Hindlimb muscle (tissue), 1 donor: ENCODE measurements around the gene EIF3F. TPM values are rescaled to one million over a fixed set of nuclear protein-coding genes. Genes with fewer than 3 reads are reported as not detected.
A peak's percentile ranks its signal among the peaks of the same experiment; 100 is the strongest.

Source experiments
- DNase-seq: peaks from one replicate; pipeline ENCODE4 v3.0.0-alpha.2; 2013
- polyA plus RNA-seq: library from polyadenylated mRNA; unstranded; fragments of 120-200 nt; gene quantifications from one replicate; pipeline ENCODE4 v1.2.1, GENCODE V29; 2013; ENCODE audit not compliant: insufficient read length

EIF3F gene
- polyA plus RNA-seq, 1 donor, result 481 TPM

DNA sequence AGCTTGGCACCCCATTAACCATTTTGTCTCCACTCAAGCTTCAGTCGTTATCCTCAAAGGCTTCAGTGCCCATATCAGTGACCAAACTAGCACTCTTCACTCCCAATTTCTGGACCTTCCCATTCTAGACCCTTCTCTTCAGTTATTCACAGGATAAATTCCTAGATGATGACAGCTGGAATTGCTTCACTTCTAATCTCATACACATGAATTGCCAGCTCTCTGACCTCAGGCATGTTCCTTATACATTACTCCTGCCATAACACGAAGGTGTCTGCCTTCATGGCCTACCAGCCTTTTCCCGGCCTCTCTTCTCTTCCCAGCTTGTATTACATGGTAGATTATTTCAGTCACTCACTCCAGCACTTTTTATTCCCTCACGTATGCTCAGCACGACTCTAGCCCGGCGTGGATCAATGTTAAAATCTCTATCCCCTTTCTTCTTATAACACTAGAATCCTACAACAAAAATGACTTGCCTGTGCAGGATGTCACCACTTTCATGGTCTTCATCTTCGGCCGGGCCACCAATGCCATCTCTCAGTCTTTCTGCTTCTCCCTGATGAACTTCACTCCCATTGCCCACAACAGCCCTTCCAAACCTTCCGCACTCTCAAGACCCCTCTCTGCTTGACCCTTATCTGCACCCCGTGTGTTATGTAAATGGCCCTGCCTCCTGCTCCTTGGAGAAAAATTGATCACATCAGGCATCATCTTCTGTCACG, 36.9 kb downstream of the EIF3F start:
- no peak for DNase-seq

- no peak for DNase-seq
Measured at GRCh38 chr11:8025123-8025522, 38.0 kb downstream of the EIF3F start.

DNA sequence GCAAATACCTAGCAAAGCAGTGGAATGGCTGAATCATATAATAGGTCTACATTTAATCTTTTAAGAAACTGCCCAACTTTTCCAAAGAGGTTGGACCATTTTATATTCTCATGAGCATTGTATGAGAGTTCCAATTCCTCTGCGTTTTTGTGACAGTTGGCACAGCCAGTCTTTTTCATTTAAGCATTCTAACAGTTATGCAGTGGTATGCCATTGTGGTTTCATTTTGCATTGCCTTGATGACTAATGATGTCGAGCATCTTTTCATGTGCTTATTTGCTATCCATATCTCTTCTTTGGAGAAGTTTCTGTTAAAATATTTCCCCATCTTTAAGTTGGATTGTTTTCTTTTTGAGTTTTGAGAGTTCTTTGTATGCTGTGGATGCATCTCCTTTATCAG, 38.7 kb downstream of the EIF3F start:
- DNase-seq, result no peak

DNA sequence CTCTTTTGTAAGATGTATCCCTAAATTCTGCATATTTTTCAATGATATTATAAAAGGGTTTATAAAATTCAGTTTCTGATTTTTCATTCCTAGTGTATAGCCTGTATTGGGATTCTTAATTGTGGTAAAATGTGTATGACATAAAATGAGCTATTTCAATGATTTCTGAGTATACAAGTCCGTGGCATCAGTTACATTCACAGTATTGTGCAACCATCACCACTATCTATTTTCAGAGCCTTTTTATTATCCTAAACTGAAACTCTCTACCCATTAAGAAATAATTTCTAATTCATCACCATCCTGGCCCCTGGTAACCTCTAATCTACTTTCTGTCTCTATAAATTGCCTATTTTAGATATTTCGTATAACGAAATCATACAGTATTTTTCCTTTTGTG, 39.8 kb downstream of the EIF3F start:
- DNase-seq, result no peak

GRCh38 chr11:8028766-8029165, 41.6 kb downstream of the EIF3F start:
- DNase-seq, result no peak

- DNase-seq, result no peak
Measured at GRCh38 chr11:8030526-8031247, 43.5 kb downstream of the EIF3F start.

- DNase-seq, result no peak
Measured at GRCh38 chr11:8031248-8032115, 44.3 kb downstream of the EIF3F start.

GRCh38 chr11:8032122-8032521, 45.0 kb downstream of the EIF3F start:
- DNase-seq, result no peak

DNA sequence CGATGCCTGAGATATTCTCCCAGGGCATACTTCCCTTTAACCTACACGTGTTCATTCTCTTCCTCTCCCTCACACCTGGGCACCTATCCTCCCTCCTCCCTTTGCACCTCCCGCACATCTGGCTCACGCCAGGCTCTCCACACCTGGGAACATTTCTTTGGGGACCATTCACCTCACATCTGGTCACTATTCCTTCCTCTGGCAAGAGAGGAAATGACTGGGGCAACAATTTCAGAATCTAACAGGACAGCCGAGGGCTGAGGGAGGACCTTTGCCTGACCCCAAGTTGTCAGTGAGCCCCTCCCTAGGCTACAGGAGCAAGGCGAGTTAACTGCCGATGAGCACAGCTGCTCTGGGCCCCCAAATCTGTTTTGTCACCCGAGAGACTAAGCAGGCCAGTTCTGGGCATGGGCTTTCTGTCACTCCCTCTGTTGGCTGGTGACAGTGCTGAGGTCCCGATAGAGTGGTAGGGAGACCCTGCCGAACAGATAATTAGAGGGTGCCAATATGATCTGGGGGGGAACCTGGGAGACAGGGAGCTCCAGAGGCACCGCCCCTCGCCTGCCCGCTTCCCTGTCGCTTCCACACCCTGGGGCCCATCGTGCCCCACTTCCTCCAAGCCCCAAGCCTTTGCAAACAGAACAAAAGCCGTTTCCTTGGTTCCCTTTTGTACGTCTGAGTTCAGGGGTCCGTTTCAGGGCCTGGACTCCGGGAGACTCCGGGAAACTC, 45.6 kb downstream of the EIF3F start:
- no peak for DNase-seq

DNA sequence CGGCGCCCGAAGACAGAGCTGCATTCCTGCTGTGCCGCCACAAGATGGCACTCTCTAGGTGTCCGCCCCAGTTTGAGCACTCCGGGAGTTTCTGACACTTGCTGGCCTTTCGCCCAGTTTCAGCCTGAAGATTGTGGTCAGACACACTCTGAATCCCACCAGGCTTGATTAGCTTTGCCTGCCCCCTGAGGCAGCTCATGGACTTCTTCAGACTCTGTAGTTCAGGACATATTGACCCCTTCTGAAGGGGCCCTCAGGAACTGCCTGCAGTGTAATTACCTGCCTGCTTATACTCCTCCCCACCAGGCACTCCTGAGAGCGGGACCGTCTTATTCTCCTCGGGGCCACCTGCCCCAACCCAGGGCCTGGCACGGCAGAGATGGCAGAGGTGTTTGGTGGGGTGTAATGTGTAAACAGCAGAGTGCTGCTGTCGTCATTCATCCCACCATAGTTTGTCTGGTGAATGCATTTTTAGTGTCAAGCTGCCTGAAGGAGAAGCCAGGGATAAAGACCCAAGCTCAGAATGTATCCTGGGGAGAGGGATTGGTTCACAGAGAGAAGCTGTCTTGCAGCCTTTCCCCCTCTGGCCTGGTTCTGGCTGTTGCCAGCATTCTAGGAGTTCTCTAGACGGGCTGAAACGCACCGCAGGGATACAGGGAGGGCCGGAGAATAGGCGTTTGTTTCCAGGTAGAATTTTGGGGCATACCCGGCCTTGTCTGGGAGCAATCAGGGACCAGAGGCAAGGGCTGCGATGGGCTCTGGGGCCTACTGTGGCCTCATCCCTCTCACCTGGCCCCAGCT, 46.4 kb downstream of the EIF3F start:
- DNase-seq, result peak; percentile 86

GRCh38 chr11:8034106-8034585, 47.0 kb downstream of the EIF3F start:
- no peak for DNase-seq

GRCh38 chr11:8034604-8035190, 47.6 kb downstream of the EIF3F start:
- no peak for DNase-seq

GRCh38 chr11:8035200-8035855, 48.2 kb downstream of the EIF3F start:
- DNase-seq, result no peak

- DNase-seq, result no peak
Measured at GRCh38 chr11:8036002-8036802, 49.1 kb downstream of the EIF3F start.

- no peak for DNase-seq
Measured at GRCh38 chr11:8036986-8037385, 49.8 kb downstream of the EIF3F start.

DNA sequence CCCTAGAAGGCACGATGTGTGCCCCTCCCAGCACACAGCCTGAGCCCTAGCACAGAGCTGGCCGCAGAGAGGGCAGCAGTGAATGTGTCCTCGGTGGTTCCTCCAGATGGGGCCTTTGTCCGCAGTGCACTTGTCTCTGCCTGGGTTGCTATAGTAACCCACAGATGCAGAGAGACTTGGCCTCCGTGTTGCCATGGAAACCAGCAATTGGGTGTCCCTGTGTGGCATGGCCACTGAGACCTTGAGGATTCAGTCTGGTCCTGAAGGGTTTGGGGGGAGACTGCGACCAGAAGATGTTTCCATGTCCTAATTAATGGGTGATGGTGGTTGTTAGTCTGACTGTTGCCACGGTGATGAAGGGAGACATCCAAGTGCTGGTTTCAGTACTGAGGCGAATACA, 51.3 kb downstream of the EIF3F start:
- no peak for DNase-seq

GRCh38 chr11:8038811-8039529, 51.8 kb downstream of the EIF3F start:
- DNase-seq, result no peak

DNA sequence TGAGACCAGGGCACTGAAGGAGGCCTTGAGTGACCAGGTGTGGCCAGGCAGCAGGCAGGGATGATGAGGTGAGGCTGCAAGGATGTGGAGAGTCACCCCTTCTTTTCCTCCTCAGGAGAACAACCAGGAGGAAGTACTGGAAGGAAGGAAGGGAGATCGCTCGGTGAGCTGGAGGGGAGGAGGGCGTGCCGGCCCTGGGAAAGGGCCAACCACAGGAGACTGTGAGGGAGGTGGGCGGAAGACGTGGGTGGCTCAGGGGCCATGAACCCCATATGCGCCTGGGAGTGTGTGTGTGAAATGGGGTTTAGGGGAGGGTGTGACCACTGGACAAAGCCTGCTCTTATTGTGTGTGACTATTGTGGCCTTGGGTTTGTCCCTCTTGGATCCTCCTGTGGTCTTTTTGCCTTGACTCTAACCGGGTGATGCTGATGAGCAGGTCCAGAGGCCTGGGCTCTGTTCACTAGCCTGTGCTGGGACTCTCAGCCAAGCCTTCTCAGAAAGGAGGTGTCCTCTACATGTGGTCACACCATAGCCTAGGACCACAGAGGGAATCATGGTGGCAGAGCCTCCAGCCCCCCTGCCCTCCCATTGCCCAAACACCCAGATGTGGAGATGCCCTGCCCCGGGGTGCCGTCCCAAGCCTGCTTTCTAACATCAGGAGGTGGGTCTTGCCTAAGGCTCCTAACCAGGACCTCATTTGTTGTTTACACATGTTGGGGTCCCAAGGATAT, 52.6 kb downstream of the EIF3F start:
- no peak for DNase-seq
